Neural cell (in vitro differentiated cells): ENCODE results near the gene OR52K1. TPM values are rescaled to one million over a fixed set of nuclear protein-coding genes. Genes with fewer than 3 reads are reported as not detected.
"Not testable (repeated sequence)": the region's sequence is repeated elsewhere in the genome, so short reads cannot be mapped to it uniquely, and the experiment has no call there.

ENCODE experiments used
- H2AFZ ChIP-seq: fragments of 200-600, 300-800 bp; sonication (generic), shearing (Covaris generic); 2 replicates; pipeline ENCODE4 v1.6.0; 2014; ENCODE audit warnings: low read depth, mild to moderate bottlenecking, antibody characterized with exemption, low read length, moderate library complexity
- H3F3A ChIP-seq: fragments of 200-600 bp; shearing (Covaris generic); 2 replicates; pipeline ENCODE4 v1.6.1; 2016; ENCODE audit warnings: mild to moderate bottlenecking, moderate library complexity, mixed read lengths, antibody characterized with exemption, low read length; ENCODE audit not compliant: insufficient read depth, poor library complexity, severe bottlenecking
- H3K27ac ChIP-seq: fragments of 200-600, 300-800 bp; sonication (generic), shearing (Covaris generic); 2 replicates; pipeline ENCODE4 v1.5.1; 2014; ENCODE audit warnings: mild to moderate bottlenecking, low read length, moderate library complexity
- H3K27me3 ChIP-seq: fragments of 300-800, 200-600 bp; sonication (generic), shearing (Covaris generic); 2 replicates; pipeline ENCODE4 v1.6.0; 2014; ENCODE audit warnings: mild to moderate bottlenecking, low read depth, low read length, moderate library complexity; ENCODE audit not compliant: insufficient read depth
- H3K36me3 ChIP-seq: fragments of 300-800, 200-600 bp; sonication (generic), shearing (Covaris generic); 2 replicates; pipeline ENCODE4 v1.5.1; 2014; ENCODE audit warnings: mild to moderate bottlenecking, antibody characterized with exemption, low read length, moderate library complexity; ENCODE audit not compliant: insufficient read depth
- H3K4me2 ChIP-seq: fragments of 300-800, 200-600 bp; sonication (generic), shearing (Covaris generic); 2 replicates; pipeline ENCODE4 v1.6.0; 2014; ENCODE audit warnings: mild to moderate bottlenecking, low read length
- H3K4me3 ChIP-seq: fragments of 300-800, 200-600 bp; sonication (generic), shearing (Covaris generic); 2 replicates; pipeline ENCODE4 v1.5.1; 2014; ENCODE audit warnings: mild to moderate bottlenecking, low read length, moderate library complexity
- H3K79me2 ChIP-seq: fragments of 200-600 bp; shearing (Covaris generic); replicated peaks from 2 replicates; pipeline ENCODE4 v1.6.0; 2014; ENCODE audit warnings: mild to moderate bottlenecking, low read length, moderate library complexity; ENCODE audit not compliant: insufficient read depth
- H3K9ac ChIP-seq: fragments of 300-800, 200-600 bp; sonication (generic), shearing (Covaris generic); 2 replicates; pipeline ENCODE4 v1.6.1; 2016; ENCODE audit warnings: mild to moderate bottlenecking, low read length, mixed read lengths
- H3K9me2 ChIP-seq: fragments of 200-600 bp; shearing (Covaris generic); 2 replicates; pipeline ENCODE4 v1.6.1; 2016; ENCODE audit warnings: mild to moderate bottlenecking, low read length, mixed read lengths; ENCODE audit not compliant: insufficient read depth
- H3K9me3 ChIP-seq: fragments of 200-600, 300-800 bp; sonication (generic), shearing (Covaris generic); 2 replicates; pipeline ENCODE4 v1.6.1; 2016; ENCODE audit warnings: mild to moderate bottlenecking, mixed run types, low read length, moderate library complexity, mixed read lengths
- H4K20me1 ChIP-seq: fragments of 200-600 bp; shearing (Covaris generic); 2 replicates; pipeline ENCODE4 v1.6.1; 2016; ENCODE audit warnings: mild to moderate bottlenecking, mixed run types; ENCODE audit not compliant: insufficient read depth
- CTCF ChIP-seq: fragments of 450-650 bp; IDR thresholded peaks from 2 replicates; pipeline ENCODE4 v1.5.1; 2014; ENCODE audit warnings: antibody characterized with exemption, mild to moderate bottlenecking, moderate library complexity; ENCODE audit not compliant: poor library complexity, severe bottlenecking
- EP300 ChIP-seq: fragments of 450-650 bp; conservative IDR thresholded peaks from 2 replicates; pipeline ENCODE4 v1.6.1; 2014; ENCODE audit warnings: antibody characterized with exemption, mild to moderate bottlenecking, moderate library complexity; ENCODE audit not compliant: poor library complexity, severe bottlenecking
- EZH2 ChIP-seq: fragments of 200-600, 300-800 bp; shearing (Covaris generic), sonication (generic); IDR thresholded peaks from 2 replicates; pipeline ENCODE4 v1.6.1; 2014; ENCODE audit warnings: antibody characterized with exemption, low read length, borderline replicate concordance, mild to moderate bottlenecking; ENCODE audit not compliant: insufficient read depth, poor library complexity, severe bottlenecking
- MXI1 ChIP-seq: fragments of 450-650 bp; conservative IDR thresholded peaks from 2 replicates; pipeline ENCODE4 v1.6.1; 2014; ENCODE audit warnings: antibody characterized with exemption, mild to moderate bottlenecking; ENCODE audit not compliant: poor library complexity, severe bottlenecking
- POLR2AphosphoS5 ChIP-seq: IDR thresholded peaks from 2 replicates; pipeline ENCODE4 v1.6.1; 2012
- RAD21 ChIP-seq: fragments of 450-650 bp; conservative IDR thresholded peaks from 2 replicates; pipeline ENCODE4 v1.6.1; 2014; ENCODE audit warnings: antibody characterized with exemption, mild to moderate bottlenecking, moderate library complexity
- SMC3 ChIP-seq: fragments of 450-650 bp; conservative IDR thresholded peaks from 2 replicates; pipeline ENCODE4 v1.6.1; 2014; ENCODE audit warnings: antibody characterized with exemption, mild to moderate bottlenecking, moderate library complexity; ENCODE audit not compliant: poor library complexity
- TAF1 ChIP-seq: IDR thresholded peaks from 2 replicates; pipeline ENCODE4 v1.6.1; 2012; ENCODE audit warnings: low read depth
- polyA plus RNA-seq: library from polyadenylated mRNA; depleted of rRNA; stranded (reverse); fragments of >200 nt; gene quantifications from 2 replicates; pipeline ENCODE4 v1.2.3, GENCODE V29; 2014
- TF ChIP-seq, protein P1 (sequence below): IDR thresholded peaks from 2 replicates; pipeline ENCODE4 v1.6.1; 2012; ENCODE audit warnings: borderline replicate concordance

OR52K1 gene
- polyA plus RNA-seq, 1 donor from 2014 or later = not detected

- Histone ChIP-seq H3K79me2 (no peaks in the 10 kb centered on the region), H2AFZ (no peak overlapping the region), H3K4me3 (no peak overlapping the region), H3K36me3 (no peaks in the 10 kb centered on the region), H3K4me2 (no peak overlapping the region), H3K9me2 (no peaks in the 10 kb centered on the region), H3K9ac (no peak overlapping the region), H3K27ac (no peak overlapping the region), H3K27me3 (no peaks in the 10 kb centered on the region), H3K9me3 (no peaks in the 10 kb centered on the region), H4K20me1 (no peaks in the 10 kb centered on the region), H3F3A (no peaks in the 10 kb centered on the region)
- TF ChIP-seq EP300 = no peak
- no peak for TF ChIP-seq EZH2
- no peak for TF ChIP-seq MXI1
- no peak for TF ChIP-seq POLR2AphosphoS5
- TF ChIP-seq SMC3 = no peak
- no peak for TF ChIP-seq TAF1
- TF ChIP-seq, protein P1, sequence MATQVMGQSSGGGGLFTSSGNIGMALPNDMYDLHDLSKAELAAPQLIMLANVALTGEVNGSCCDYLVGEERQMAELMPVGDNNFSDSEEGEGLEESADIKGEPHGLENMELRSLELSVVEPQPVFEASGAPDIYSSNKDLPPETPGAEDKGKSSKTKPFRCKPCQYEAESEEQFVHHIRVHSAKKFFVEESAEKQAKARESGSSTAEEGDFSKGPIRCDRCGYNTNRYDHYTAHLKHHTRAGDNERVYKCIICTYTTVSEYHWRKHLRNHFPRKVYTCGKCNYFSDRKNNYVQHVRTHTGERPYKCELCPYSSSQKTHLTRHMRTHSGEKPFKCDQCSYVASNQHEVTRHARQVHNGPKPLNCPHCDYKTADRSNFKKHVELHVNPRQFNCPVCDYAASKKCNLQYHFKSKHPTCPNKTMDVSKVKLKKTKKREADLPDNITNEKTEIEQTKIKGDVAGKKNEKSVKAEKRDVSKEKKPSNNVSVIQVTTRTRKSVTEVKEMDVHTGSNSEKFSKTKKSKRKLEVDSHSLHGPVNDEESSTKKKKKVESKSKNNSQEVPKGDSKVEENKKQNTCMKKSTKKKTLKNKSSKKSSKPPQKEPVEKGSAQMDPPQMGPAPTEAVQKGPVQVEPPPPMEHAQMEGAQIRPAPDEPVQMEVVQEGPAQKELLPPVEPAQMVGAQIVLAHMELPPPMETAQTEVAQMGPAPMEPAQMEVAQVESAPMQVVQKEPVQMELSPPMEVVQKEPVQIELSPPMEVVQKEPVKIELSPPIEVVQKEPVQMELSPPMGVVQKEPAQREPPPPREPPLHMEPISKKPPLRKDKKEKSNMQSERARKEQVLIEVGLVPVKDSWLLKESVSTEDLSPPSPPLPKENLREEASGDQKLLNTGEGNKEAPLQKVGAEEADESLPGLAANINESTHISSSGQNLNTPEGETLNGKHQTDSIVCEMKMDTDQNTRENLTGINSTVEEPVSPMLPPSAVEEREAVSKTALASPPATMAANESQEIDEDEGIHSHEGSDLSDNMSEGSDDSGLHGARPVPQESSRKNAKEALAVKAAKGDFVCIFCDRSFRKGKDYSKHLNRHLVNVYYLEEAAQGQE = no peak
- no peak for TF ChIP-seq CTCF
- TF ChIP-seq RAD21 = no peak
Measured at GRCh38 chr11:4527926-4528325, 45.5 kb downstream of the OR52K1 start.

DNA sequence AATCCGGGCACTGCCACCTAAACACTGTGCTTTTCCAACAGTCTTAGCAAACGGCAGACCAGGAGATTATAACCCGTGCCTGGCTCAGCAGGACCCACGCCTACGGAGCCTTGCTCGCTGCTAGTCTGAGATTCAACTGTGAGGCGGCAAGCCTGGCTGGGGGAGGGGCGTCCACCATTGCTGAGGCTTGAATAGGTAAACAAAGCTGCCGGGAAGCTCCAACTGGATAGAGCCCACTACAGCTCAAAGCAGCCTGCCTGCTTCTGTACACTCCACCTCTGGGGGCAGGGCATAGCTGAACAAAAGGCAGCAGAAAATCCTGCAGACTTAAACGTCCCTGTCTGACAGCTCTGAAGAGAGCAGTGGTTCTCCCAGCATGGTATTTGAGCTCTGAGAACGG is 49.2 kb downstream of the OR52K1 start:
- H3K4me2 ChIP-seq, H3K4me3 ChIP-seq, H3K79me2 ChIP-seq, H3K9me3 ChIP-seq, H3K36me3 ChIP-seq, H3K9me2 ChIP-seq, H4K20me1 ChIP-seq, H3K27me3 ChIP-seq, H3F3A ChIP-seq, H3K27ac ChIP-seq, H3K9ac ChIP-seq, H2AFZ ChIP-seq: not testable (repeated sequence)

DNA sequence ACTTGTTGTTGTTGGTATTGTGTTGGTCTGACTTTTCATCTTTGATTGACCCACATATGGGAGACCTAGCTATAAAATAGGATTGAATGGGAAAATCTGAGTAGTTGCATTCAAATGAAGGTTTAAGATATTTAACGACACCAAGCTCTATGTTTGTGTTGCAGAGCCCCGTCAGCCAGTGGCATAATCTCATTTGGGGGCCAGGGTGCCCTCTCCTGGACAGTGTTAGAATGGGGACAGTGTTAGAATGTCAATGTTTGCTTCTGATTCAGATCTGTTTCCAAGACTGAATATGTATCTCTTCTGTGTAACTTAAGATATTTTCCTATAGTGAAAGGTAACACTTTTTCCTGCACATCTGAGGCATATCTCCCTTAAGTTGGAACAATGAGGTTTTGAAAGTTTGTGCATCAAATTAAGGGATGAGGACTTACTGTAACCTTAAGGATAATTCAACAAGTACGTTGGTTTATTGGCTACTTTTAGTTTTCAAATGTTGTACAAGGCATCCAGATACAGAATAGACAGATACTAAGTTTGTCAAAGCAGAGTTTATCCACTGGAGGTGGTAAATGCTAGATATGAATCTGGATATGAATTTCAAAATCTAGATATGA is 57.3 kb downstream of the OR52K1 start:
- H3K9me3 ChIP-seq = no peaks in the 10 kb centered on the region

More for the DNA sequence above, 57.3 kb downstream of the OR52K1 start:
- TF ChIP-seq CTCF = peak; percentile 51
- TF ChIP-seq, protein P1 = no peak
- TF ChIP-seq POLR2AphosphoS5 = no peak
- TF ChIP-seq EP300 = no peak
- no peak for TF ChIP-seq TAF1
- no peak for TF ChIP-seq RAD21
- peak; percentile 58 for TF ChIP-seq SMC3
- no peak for TF ChIP-seq EZH2
- Histone ChIP-seq H4K20me1 (no peaks in the 10 kb centered on the region), H3K4me3 (no peak overlapping the region), H3K27ac (no peak overlapping the region), H3K9ac (no peak overlapping the region), H3F3A (no peaks in the 10 kb centered on the region), H3K36me3 (no peaks in the 10 kb centered on the region), H2AFZ (no peak overlapping the region), H3K27me3 (no peaks in the 10 kb centered on the region), H3K79me2 (no peaks in the 10 kb centered on the region), H3K9me2 (no peaks in the 10 kb centered on the region), H3K4me2 (no peak overlapping the region)
